COR-L47 (cell line): ENCODE results near the gene TNS1.
"Not testable (repeated sequence)": the region's sequence is repeated elsewhere in the genome, so short reads cannot be mapped to it uniquely, and the experiment has no call there.

Experiments
- DNase-seq: peaks from one replicate; lab custom pipeline; 2025; lab: John Stamatoyannopoulos, UW

TNS1 gene

GRCh38 chr2:217797165-217797564, 205.6 kb downstream of the TNS1 start:
- no peak for DNase-seq

- DNase-seq = no peak
Observed at GRCh38 chr2:217795706-217796465, 206.9 kb downstream of the TNS1 start.

GRCh38 chr2:217795067-217795466, 207.7 kb downstream of the TNS1 start:
- no peak for DNase-seq

GRCh38 chr2:217794133-217794986, 208.4 kb downstream of the TNS1 start:
- no peak for DNase-seq

- DNase-seq = no peak
Observed at GRCh38 chr2:217793566-217794132, 209.1 kb downstream of the TNS1 start.

GRCh38 chr2:217792626-217793527, 209.9 kb downstream of the TNS1 start:
- no peak for DNase-seq

GRCh38 chr2:217791551-217791950, 211.2 kb downstream of the TNS1 start:
- DNase-seq = no peak

- no peak for DNase-seq
Observed at GRCh38 chr2:217790681-217791392, 212.0 kb downstream of the TNS1 start.

- no peak for DNase-seq
Observed at GRCh38 chr2:217790195-217790594, 212.6 kb downstream of the TNS1 start.

GRCh38 chr2:217789736-217790181, 213.0 kb downstream of the TNS1 start:
- DNase-seq = no peak

GRCh38 chr2:217789003-217789735, 213.6 kb downstream of the TNS1 start:
- peak; percentile 53 for DNase-seq

- DNase-seq = no peak
Observed at GRCh38 chr2:217788669-217789002, 214.2 kb downstream of the TNS1 start.

- no peak for DNase-seq
Observed at GRCh38 chr2:217787160-217787877, 215.5 kb downstream of the TNS1 start.

GRCh38 chr2:217786560-217786959, 216.2 kb downstream of the TNS1 start:
- not testable (repeated sequence) for DNase-seq

GRCh38 chr2:217785544-217786045, 217.2 kb downstream of the TNS1 start:
- DNase-seq = peak; percentile 57

- no peak for DNase-seq
Observed at GRCh38 chr2:217784996-217785543, 217.7 kb downstream of the TNS1 start.

GRCh38 chr2:217783243-217783642, 219.6 kb downstream of the TNS1 start:
- no peak for DNase-seq

GRCh38 chr2:217777906-217778305, 224.9 kb downstream of the TNS1 start:
- no peak for DNase-seq

- DNase-seq = no peak
Observed at GRCh38 chr2:217776631-217777030, 226.2 kb downstream of the TNS1 start.
